Panc1 (cell line): ENCODE results near the gene C19orf81.

Experiments used
- CTCF ChIP-seq: fragments of 450-650 bp; IDR thresholded peaks from 2 replicates; pipeline ENCODE4 v1.5.1; 2017; ENCODE audit warnings: mild to moderate bottlenecking
- POLR2AphosphoS5 ChIP-seq: IDR thresholded peaks from 2 replicates; pipeline ENCODE4 v1.6.1; 2012; ENCODE audit warnings: mild to moderate bottlenecking, low read depth, low read length, moderate library complexity
- REST ChIP-seq, 2 experiments: IDR thresholded peaks; 2 replicates each; pipeline ENCODE4 v1.6.1; 2011 to 2012; ENCODE audit warnings: low read depth in 2 of 2, control low read depth in 1 of 2, low read length in 1 of 2, mild to moderate bottlenecking in 1 of 2, moderate library complexity in 1 of 2; ENCODE audit not compliant: insufficient read depth in 1 of 2
- SIN3A ChIP-seq: IDR thresholded peaks from 2 replicates; pipeline ENCODE4 v1.6.1; 2012; ENCODE audit warnings: low read depth, mild to moderate bottlenecking, low read length, moderate library complexity, borderline replicate concordance; ENCODE audit not compliant: insufficient read depth
- TCF7L2 ChIP-seq: IDR thresholded peaks from 2 replicates; pipeline ENCODE4 v1.6.1; 2011; ENCODE audit warnings: mild to moderate bottlenecking, low read depth, low read length, inconsistent platforms

- TF ChIP-seq CTCF (no peak), TCF7L2 (no peak), POLR2AphosphoS5 (no peak), SIN3A (no peak), REST (IDR thresholded peaks at IDR 0.05; ENCODE audit: insufficient read depth in 1 of 2, low read depth in 2 of 2, low read length in 1 of 2) (no peak)
Observed at GRCh38 chr19:50633359-50633758, 15.9 kb upstream of the C19orf81 start.
